ENCODE measurements around the gene C1orf210. TPM values are rescaled to one million over a fixed set of nuclear protein-coding genes. Genes with fewer than 3 reads are reported as not detected.

The C1orf210 gene
- polyA plus RNA-seq, 2 of the 4 experiments (the other 2 are of a cell fraction) = not detected

- WGBS (ENCODE audit: missing lambda C conversion rate) = 46% methylated on average over 6 of the region's 6 CpGs
- peaks cover 6% of the 10 kb centered on the region; the same call in 1 of the 3 replicates for H3K9me3 ChIP-seq
- no peaks in the 10 kb centered on the region for H3K4me1 ChIP-seq
- TF ChIP-seq RFX5 (IDR thresholded peaks at IDR 0.05) (no peak), MAZ (IDR thresholded peaks at IDR 0.05; ENCODE audit: borderline replicate concordance, low read depth, low read length) (no peak), NFE2L2 (conservative IDR thresholded peaks at IDR 0.05; ENCODE audit: low read length) (no peak), FOXS1 (CRISPR knock-in tag; IDR thresholded peaks at IDR 0.05) (no peak), HES2 (IDR thresholded peaks at IDR 0.05) (no peak), TP53 (CRISPR knock-in tag; IDR thresholded peaks at IDR 0.05) (no peak), ZNF302 (CRISPR knock-in tag; IDR thresholded peaks at IDR 0.05) (no peak), SREBF2 (IDR thresholded peaks at IDR 0.05) (no peak), RNF2 (IDR thresholded peaks at IDR 0.05; ENCODE audit: borderline replicate concordance, low read depth) (no peak), EP300 (IDR thresholded peaks at IDR 0.05) (no peak), HDAC2 (IDR thresholded peaks at IDR 0.05) (no peak), ZSCAN20 (CRISPR knock-in tag; IDR thresholded peaks at IDR 0.05) (no peak), CEBPB (IDR thresholded peaks at IDR 0.05) (no peak), KDM5A (IDR thresholded peaks at IDR 0.05) (no peak), MAFK (IDR thresholded peaks at IDR 0.05; ENCODE audit: partially characterized antibody) (no peak)
- FAIRE-seq (no peak), DNase-seq (ENCODE audit: low read depth in 1 of 2, low spot score in 1 of 2) (no peak), ATAC-seq (no peak)
- H3K4me2 ChIP-seq = no peak overlapping the region
- no peak overlapping the region for H3K27ac ChIP-seq
- ChIA-PET CTCF (interaction anchor here (0.9 to 1.6 kb wide), 3 partner anchors 15 to 171 kb away, joined by 3 to 7 read pairs (median 4); no protein-coding TSS in a partner anchor), POLR2A (no interaction called here)
- no peak overlapping the region for H3K4me3 ChIP-seq
These were observed 42.1 kb downstream of the C1orf210 start for GRCh38 chr1:43243299-43243698.

GRCh38 chr1:43241413-43241836, 44.0 kb downstream of the C1orf210 start:
- Histone ChIP-seq H3K4me2 (no peak overlapping the region), H3K9me3 (no peaks in the 10 kb centered on the region), H3K4me1 (no peaks in the 10 kb centered on the region), H3K27ac (no peak overlapping the region), H3K4me3 (no peak overlapping the region)
- CTCF ChIA-PET = no interaction called here
- ATAC-seq (no peak), DNase-seq (ENCODE audit: low read depth in 1 of 2, low spot score in 1 of 2) (no peak), FAIRE-seq (no peak)
- TF ChIP-seq MAFK (IDR thresholded peaks at IDR 0.05; ENCODE audit: partially characterized antibody) (no peak), RNF2 (IDR thresholded peaks at IDR 0.05; ENCODE audit: borderline replicate concordance, low read depth) (no peak), NFE2L2 (conservative IDR thresholded peaks at IDR 0.05; ENCODE audit: low read length) (no peak), MAZ (IDR thresholded peaks at IDR 0.05; ENCODE audit: borderline replicate concordance, low read depth, low read length) (no peak), EHF (CRISPR knock-in tag; IDR thresholded peaks at IDR 0.05) (no peak), JUN (IDR thresholded peaks at IDR 0.05) (no peak), CHD2 (IDR thresholded peaks at IDR 0.05; ENCODE audit: low read length, partially characterized antibody) (no peak), NPAS2 (CRISPR knock-in tag; IDR thresholded peaks at IDR 0.05; ENCODE audit: borderline replicate concordance) (no peak), KDM1A (IDR thresholded peaks at IDR 0.05; ENCODE audit: low read depth) (no peak), NR3C1 (IDR thresholded peaks at IDR 0.05) (no peak), FOSL2 (IDR thresholded peaks at IDR 0.05) (no peak), FOSL2 (CRISPR knock-in tag; IDR thresholded peaks at IDR 0.05) (no peak), ATOH8 (CRISPR knock-in tag; IDR thresholded peaks at IDR 0.05; ENCODE audit: low read depth) (no peak), ESRRA (IDR thresholded peaks at IDR 0.05; ENCODE audit: borderline replicate concordance, low read length) (no peak), CBX8 (IDR thresholded peaks at IDR 0.05) (no peak), RAD21 (conservative IDR thresholded peaks at IDR 0.05 in 1 of 2, IDR thresholded peaks at IDR 0.05 in 1 of 2) (no peak)
- POLR2A ChIA-PET = no interaction called here
- 46% methylated on average over 6 of the region's 6 CpGs for WGBS (ENCODE audit: missing lambda C conversion rate)

- no peaks in the 10 kb centered on the region for H3K9me3 ChIP-seq
- H3K4me2 ChIP-seq = no peak overlapping the region
- TF ChIP-seq RARB (CRISPR knock-in tag; IDR thresholded peaks at IDR 0.05) = no peak
- no peak for TF ChIP-seq BCL3 (IDR thresholded peaks at IDR 0.05)
- TF ChIP-seq HEYL (CRISPR knock-in tag; IDR thresholded peaks at IDR 0.05) = no peak
- TF ChIP-seq RFX5 (IDR thresholded peaks at IDR 0.05) = no peak
- no peak for TF ChIP-seq KDM5A (IDR thresholded peaks at IDR 0.05)
- TF ChIP-seq REST (IDR thresholded peaks at IDR 0.05) = no peak
- CTCF ChIA-PET = interaction anchor here (1.0 to 1.7 kb wide), 4 partner anchors 13 to 176 kb away, joined by 3 to 6 read pairs (median 4); no protein-coding TSS in a partner anchor
- no peak overlapping the region for H3K4me3 ChIP-seq
- H3K27ac ChIP-seq = no peak overlapping the region
- 49% methylated on average over 3 of the region's 3 CpGs for WGBS (ENCODE audit: missing lambda C conversion rate)
- no peak for FAIRE-seq
- no peaks in the 10 kb centered on the region for H3K4me1 ChIP-seq
- no peak for ATAC-seq
- POLR2A ChIA-PET = no interaction called here
- no peak for DNase-seq (ENCODE audit: low read depth in 1 of 2, low spot score in 1 of 2)
These were observed 45.9 kb downstream of the C1orf210 start for GRCh38 chr1:43239484-43239883.
